HEK293 (cell line): ENCODE results near the gene BOC.

ENCODE experiments used
- PATZ1 ChIP-seq: fragments of 450-650 bp; formaldehyde crosslinking; IDR thresholded peaks from 2 replicates; pipeline ENCODE4 v1.5.1; 2016; ENCODE audit warnings: missing biosample characterization, missing genetic modification characterization
- SCRT2 ChIP-seq: fragments of 450-650 bp; formaldehyde crosslinking; IDR thresholded peaks from 2 replicates; pipeline ENCODE4 v1.5.1; 2016; ENCODE audit warnings: missing biosample characterization, missing genetic modification characterization
- TRIM28 ChIP-seq: IDR thresholded peaks from 2 replicates; pipeline ENCODE4 v1.6.1; 2011; ENCODE audit warnings: low read length, control low read depth, borderline replicate concordance
- ZEB2 ChIP-seq: fragments of 450-650 bp; formaldehyde crosslinking; IDR thresholded peaks from 2 replicates; pipeline ENCODE4 v1.5.1; 2016; ENCODE audit warnings: missing biosample characterization, missing genetic modification characterization
- ZNF133 ChIP-seq: fragments of 450-650 bp; formaldehyde crosslinking; IDR thresholded peaks from 2 replicates; pipeline ENCODE4 v1.5.1; 2016; ENCODE audit warnings: missing biosample characterization, missing genetic modification characterization
- ZNF24 ChIP-seq: fragments of 450-650 bp; formaldehyde crosslinking; IDR thresholded peaks from 2 replicates; pipeline ENCODE4 v1.5.1; 2016; ENCODE audit warnings: missing biosample characterization, missing genetic modification characterization
- ZNF292 ChIP-seq: fragments of 450-650 bp; formaldehyde crosslinking; IDR thresholded peaks from 2 replicates; pipeline ENCODE4 v1.5.1; 2016; ENCODE audit warnings: low read depth, missing biosample characterization, missing genetic modification characterization, borderline replicate concordance
- ZNF394 ChIP-seq: fragments of 450-650 bp; formaldehyde crosslinking; IDR thresholded peaks from 2 replicates; pipeline ENCODE4 v1.5.1; 2016; ENCODE audit warnings: missing biosample characterization, missing genetic modification characterization, mild to moderate bottlenecking, moderate library complexity, borderline replicate concordance
- ZNF510 ChIP-seq: fragments of 450-650 bp; formaldehyde crosslinking; IDR thresholded peaks from 2 replicates; pipeline ENCODE4 v1.5.1; 2018; ENCODE audit warnings: mild to moderate bottlenecking, missing genetic modification characterization, missing biosample characterization; ENCODE audit not compliant: insufficient replicate concordance
- ZNF530 ChIP-seq: fragments of 450-650 bp; formaldehyde crosslinking; IDR thresholded peaks from 2 replicates; pipeline ENCODE4 v1.5.1; 2016; ENCODE audit warnings: low read depth, missing biosample characterization, missing genetic modification characterization
- ZNF777 ChIP-seq: fragments of 450-650 bp; formaldehyde crosslinking; IDR thresholded peaks from 2 replicates; pipeline ENCODE4 v1.5.1; 2017; ENCODE audit warnings: missing biosample characterization, missing genetic modification characterization, borderline replicate concordance
- TF ChIP-seq, protein P1 (sequence below): fragments of 450-650 bp; formaldehyde crosslinking; IDR thresholded peaks from 2 replicates; pipeline ENCODE4 v1.5.1; 2016; ENCODE audit warnings: missing biosample characterization, missing genetic modification characterization
- TF ChIP-seq, protein P2 (sequence below): fragments of 450-650 bp; formaldehyde crosslinking; IDR thresholded peaks from 2 replicates; pipeline ENCODE4 v1.5.1; 2016; ENCODE audit warnings: missing biosample characterization, missing genetic modification characterization
- TF ChIP-seq, protein P3 (sequence below): fragments of 450-650 bp; formaldehyde crosslinking; IDR thresholded peaks from 2 replicates; pipeline ENCODE4 v1.5.1; 2016; ENCODE audit warnings: missing biosample characterization, missing genetic modification characterization

DNA sequence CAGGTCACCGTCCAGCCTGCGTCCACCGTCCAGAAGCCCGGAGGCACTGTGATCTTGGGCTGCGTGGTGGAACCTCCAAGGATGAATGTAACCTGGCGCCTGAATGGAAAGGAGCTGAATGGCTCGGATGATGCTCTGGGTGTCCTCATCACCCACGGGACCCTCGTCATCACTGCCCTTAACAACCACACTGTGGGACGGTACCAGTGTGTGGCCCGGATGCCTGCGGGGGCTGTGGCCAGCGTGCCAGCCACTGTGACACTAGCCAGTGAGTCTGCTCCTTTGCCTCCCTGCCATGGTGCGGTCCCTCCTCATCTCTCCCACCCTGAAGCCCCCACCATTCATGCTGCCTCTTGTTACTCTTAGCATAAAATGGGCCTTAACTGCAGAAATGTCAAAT is 39.2 kb downstream of the BOC start:
- TF ChIP-seq, protein P1, sequence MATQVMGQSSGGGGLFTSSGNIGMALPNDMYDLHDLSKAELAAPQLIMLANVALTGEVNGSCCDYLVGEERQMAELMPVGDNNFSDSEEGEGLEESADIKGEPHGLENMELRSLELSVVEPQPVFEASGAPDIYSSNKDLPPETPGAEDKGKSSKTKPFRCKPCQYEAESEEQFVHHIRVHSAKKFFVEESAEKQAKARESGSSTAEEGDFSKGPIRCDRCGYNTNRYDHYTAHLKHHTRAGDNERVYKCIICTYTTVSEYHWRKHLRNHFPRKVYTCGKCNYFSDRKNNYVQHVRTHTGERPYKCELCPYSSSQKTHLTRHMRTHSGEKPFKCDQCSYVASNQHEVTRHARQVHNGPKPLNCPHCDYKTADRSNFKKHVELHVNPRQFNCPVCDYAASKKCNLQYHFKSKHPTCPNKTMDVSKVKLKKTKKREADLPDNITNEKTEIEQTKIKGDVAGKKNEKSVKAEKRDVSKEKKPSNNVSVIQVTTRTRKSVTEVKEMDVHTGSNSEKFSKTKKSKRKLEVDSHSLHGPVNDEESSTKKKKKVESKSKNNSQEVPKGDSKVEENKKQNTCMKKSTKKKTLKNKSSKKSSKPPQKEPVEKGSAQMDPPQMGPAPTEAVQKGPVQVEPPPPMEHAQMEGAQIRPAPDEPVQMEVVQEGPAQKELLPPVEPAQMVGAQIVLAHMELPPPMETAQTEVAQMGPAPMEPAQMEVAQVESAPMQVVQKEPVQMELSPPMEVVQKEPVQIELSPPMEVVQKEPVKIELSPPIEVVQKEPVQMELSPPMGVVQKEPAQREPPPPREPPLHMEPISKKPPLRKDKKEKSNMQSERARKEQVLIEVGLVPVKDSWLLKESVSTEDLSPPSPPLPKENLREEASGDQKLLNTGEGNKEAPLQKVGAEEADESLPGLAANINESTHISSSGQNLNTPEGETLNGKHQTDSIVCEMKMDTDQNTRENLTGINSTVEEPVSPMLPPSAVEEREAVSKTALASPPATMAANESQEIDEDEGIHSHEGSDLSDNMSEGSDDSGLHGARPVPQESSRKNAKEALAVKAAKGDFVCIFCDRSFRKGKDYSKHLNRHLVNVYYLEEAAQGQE (tag by site-specific recombination), result no peak
- TF ChIP-seq, protein P2, sequence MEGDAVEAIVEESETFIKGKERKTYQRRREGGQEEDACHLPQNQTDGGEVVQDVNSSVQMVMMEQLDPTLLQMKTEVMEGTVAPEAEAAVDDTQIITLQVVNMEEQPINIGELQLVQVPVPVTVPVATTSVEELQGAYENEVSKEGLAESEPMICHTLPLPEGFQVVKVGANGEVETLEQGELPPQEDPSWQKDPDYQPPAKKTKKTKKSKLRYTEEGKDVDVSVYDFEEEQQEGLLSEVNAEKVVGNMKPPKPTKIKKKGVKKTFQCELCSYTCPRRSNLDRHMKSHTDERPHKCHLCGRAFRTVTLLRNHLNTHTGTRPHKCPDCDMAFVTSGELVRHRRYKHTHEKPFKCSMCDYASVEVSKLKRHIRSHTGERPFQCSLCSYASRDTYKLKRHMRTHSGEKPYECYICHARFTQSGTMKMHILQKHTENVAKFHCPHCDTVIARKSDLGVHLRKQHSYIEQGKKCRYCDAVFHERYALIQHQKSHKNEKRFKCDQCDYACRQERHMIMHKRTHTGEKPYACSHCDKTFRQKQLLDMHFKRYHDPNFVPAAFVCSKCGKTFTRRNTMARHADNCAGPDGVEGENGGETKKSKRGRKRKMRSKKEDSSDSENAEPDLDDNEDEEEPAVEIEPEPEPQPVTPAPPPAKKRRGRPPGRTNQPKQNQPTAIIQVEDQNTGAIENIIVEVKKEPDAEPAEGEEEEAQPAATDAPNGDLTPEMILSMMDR (tag by site-specific recombination), result no peak
- TF ChIP-seq ZNF510 (tag by site-specific recombination), result no peak
- TF ChIP-seq PATZ1 (tag by site-specific recombination), result no peak
- no peak for TF ChIP-seq ZNF133
- no peak for TF ChIP-seq ZNF530 (tag by site-specific recombination)
- TF ChIP-seq ZEB2 (tag by site-specific recombination), result no peak
- TF ChIP-seq SCRT2, result no peak
- no peak for TF ChIP-seq ZNF24 (tag by site-specific recombination)
- TF ChIP-seq ZNF394 (tag by site-specific recombination), result no peak
- no peak for TF ChIP-seq ZNF777
- TF ChIP-seq, protein P3, sequence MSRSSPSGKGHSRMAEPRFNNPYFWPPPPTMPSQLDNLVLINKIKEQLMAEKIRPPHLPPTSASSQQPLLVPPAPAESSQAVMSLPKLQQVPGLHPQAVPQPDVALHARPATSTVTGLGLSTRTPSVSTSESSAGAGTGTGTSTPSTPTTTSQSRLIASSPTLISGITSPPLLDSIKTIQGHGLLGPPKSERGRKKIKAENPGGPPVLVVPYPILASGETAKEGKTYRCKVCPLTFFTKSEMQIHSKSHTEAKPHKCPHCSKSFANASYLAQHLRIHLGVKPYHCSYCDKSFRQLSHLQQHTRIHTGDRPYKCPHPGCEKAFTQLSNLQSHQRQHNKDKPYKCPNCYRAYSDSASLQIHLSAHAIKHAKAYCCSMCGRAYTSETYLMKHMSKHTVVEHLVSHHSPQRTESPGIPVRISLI (tag by site-specific recombination), result no peak
- no peak for TF ChIP-seq ZNF292
- TF ChIP-seq TRIM28, result no peak
